ENCODE measurements around the gene RNF123. TPM values are rescaled to one million over a fixed set of nuclear protein-coding genes. Genes with fewer than 3 reads are reported as not detected.

Gene RNF123
- total RNA-seq, 1 donor from 2014 or later = 17.6 TPM

DNA sequence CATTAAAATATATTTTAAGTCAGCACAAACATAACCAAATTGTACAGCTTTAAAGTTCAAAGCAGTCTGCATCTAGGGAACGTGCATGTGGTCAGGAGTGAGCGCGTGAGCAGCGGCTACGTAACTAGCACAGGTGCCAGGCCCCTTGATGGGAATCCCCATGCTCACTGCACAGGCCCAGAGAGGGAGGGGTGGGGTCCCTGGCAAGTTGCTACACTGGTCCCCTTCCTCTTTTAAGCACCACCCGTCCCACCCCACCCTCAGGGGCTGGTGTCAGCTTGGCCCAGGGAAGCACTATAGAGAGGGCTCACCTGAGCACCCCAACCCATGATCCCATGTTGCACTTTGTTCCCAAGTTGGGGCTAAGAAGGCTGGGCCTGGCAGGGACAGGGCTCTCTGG lies 35.2 kb downstream of the RNF123 start:
- FAIRE-seq (no peak), DNase-seq (ENCODE audit: low read depth) (peak; percentile 18)
- peaks cover 16% of the 10 kb centered on the region for H3K36me3 ChIP-seq (ENCODE audit: control insufficient read depth, insufficient read depth, low read length)
- TF ChIP-seq, protein P1, sequence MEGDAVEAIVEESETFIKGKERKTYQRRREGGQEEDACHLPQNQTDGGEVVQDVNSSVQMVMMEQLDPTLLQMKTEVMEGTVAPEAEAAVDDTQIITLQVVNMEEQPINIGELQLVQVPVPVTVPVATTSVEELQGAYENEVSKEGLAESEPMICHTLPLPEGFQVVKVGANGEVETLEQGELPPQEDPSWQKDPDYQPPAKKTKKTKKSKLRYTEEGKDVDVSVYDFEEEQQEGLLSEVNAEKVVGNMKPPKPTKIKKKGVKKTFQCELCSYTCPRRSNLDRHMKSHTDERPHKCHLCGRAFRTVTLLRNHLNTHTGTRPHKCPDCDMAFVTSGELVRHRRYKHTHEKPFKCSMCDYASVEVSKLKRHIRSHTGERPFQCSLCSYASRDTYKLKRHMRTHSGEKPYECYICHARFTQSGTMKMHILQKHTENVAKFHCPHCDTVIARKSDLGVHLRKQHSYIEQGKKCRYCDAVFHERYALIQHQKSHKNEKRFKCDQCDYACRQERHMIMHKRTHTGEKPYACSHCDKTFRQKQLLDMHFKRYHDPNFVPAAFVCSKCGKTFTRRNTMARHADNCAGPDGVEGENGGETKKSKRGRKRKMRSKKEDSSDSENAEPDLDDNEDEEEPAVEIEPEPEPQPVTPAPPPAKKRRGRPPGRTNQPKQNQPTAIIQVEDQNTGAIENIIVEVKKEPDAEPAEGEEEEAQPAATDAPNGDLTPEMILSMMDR (IDR thresholded peaks at IDR 0.05; ENCODE audit: insufficient read depth, low read length, severe bottlenecking) = no peak
- H3K4me3 ChIP-seq (ENCODE audit: low read depth, low read length) = peak overlapping the region; percentile 86
- no peaks in the 10 kb centered on the region for H3K27me3 ChIP-seq (ENCODE audit: control insufficient read depth, insufficient read depth, low read length)

DNA sequence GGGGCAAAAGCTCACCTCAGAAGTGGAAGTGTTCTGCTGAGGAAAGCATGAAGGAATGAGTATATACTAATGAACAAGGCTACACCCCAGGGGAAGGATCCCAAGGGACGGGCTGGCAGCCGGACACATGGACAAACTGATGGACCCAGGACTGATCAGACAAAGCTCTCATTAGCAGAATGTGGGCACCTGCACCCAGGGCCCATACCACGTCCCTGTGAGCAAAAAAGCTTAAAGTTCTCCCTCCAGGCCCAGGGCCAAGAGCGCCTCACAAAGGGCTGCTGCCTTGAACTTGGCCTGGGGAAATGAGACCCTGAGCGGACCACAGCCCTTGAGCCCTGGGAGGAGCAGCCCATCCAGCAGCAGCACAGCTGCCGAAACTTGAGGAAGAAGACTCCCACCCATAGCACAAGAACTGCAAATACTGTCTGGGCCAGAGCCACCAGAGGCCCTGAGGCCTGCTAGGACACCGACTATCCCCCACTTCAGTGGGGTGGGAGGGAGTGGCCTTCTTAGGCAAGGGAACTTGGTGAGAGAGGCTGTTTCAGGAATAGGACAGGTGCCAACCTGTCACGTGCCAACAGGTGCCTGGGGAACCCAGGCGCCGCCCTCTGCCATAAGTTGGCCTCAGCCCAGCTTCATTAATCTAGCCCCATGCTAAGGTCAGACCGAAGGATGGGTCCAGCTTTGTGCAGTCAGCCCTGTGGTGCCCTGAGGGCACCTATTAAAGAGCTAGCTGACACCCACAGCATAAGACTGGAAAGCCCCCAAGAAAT lies 36.7 kb downstream of the RNF123 start:
- Histone ChIP-seq H3K36me3 (ENCODE audit: control insufficient read depth, insufficient read depth, low read length) (peaks cover 18% of the 10 kb centered on the region), H3K4me3 (ENCODE audit: low read depth, low read length) (no peak overlapping the region), H3K27me3 (ENCODE audit: control insufficient read depth, insufficient read depth, low read length) (no peaks in the 10 kb centered on the region)
- no peak for FAIRE-seq
- DNase-seq (ENCODE audit: low read depth) = no peak
- TF ChIP-seq, protein P1 (IDR thresholded peaks at IDR 0.05; ENCODE audit: insufficient read depth, low read length, severe bottlenecking) = no peak

DNA sequence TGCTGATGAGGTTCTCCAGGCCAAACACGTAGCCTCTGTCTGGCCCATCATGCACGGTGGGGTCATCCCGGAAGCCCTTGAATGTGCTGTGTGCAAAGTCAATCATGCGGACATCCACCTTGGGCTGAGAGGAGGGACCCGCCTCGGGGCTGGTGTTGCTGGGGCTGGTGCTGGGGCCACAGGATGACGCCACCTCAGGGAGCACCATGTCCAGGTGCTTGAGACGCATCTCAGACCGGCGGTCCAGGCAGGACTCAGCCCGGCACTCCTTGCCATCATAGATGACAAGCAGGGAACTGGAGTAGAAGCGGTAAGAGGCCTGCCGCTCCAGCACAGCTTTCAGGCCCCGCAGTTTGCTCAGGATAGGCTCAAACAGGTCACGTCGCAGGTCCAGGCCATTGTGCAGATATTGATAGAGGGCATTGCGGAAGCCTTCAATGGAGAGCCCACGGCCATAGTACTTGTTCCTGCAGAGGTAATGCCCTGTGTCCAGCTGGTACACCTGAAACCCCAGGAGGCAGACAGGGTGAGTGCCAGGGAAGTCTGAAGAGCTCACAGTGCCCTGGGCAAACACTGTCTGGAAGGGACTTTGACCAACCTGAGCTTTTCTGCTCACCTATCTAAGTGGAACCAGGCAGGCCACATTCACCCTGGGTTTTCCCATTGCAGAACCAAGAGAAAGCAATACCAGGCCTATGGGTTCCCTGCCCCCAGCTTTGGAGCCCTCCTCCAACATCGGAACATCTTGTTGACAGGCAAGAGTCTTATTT lies 38.0 kb downstream of the RNF123 start:
- DNase-seq (ENCODE audit: low read depth) (no peak), FAIRE-seq (no peak)
- no peaks in the 10 kb centered on the region for H3K27me3 ChIP-seq (ENCODE audit: control insufficient read depth, insufficient read depth, low read length)
- H3K4me3 ChIP-seq (ENCODE audit: low read depth, low read length) = no peak overlapping the region
- TF ChIP-seq, protein P1 (IDR thresholded peaks at IDR 0.05; ENCODE audit: insufficient read depth, low read length, severe bottlenecking) = no peak
- peaks cover 8% of the 10 kb centered on the region for H3K36me3 ChIP-seq (ENCODE audit: control insufficient read depth, insufficient read depth, low read length)

DNA sequence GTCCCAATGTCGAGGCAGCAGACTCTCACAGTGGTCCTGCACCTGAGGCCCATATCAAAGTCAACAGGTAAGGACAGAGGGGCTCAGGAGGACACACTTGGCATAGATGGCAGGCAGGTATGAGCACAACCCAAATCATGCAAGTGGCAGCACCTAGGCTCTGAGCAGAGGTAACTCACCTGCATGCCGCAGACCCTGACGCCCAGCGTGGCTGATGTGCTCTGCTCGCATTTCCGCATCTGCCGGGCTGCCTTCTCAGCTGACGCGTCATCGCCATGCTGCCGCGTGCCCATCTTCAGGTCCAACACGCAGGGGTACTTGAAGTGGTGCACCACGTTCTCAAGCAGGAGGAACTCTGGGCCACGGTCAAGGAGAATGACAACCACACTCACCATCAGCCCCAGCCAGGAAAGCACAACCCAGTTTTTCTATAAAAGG lies 38.6 kb downstream of the RNF123 start:
- Histone ChIP-seq H3K36me3 (ENCODE audit: control insufficient read depth, insufficient read depth, low read length) (peaks cover 10% of the 10 kb centered on the region), H3K4me3 (ENCODE audit: low read depth, low read length) (no peak overlapping the region), H3K27me3 (ENCODE audit: control insufficient read depth, insufficient read depth, low read length) (no peaks in the 10 kb centered on the region)
- TF ChIP-seq, protein P1 (IDR thresholded peaks at IDR 0.05; ENCODE audit: insufficient read depth, low read length, severe bottlenecking) = no peak
- FAIRE-seq (no peak), DNase-seq (ENCODE audit: low read depth) (no peak)

DNA sequence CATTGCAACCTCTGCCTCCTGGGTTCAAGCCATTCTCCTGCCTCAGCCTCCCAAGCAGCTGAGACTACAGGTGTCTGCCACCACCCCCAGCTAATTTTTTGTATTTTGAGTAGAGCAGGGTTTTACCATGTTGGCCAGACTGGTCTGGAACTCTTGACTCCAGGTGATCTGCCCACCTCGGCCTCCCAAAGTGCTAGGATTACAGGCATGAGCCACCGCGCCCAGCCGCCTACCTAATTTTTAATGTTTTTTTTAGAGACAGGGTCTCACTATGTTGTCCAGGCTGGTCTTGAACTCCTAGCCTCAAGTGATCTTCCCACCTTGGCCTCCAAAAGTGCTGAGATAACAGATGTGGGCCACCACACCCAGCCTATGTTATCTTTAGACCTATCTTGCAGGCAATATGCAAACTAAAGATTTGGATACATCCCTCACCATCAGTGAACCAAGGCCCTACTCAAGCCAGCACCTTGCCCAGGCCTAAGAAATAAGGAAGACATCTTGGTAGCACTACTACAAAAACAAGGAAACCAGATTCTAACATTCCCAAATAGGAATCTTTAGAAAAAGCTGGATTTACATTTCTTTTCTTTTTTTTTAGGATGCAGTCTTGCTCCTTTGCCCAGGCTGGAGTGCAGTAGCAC lies 40.7 kb downstream of the RNF123 start:
- FAIRE-seq = no peak
- no peaks in the 10 kb centered on the region for H3K27me3 ChIP-seq (ENCODE audit: control insufficient read depth, insufficient read depth, low read length)
- TF ChIP-seq, protein P1 (IDR thresholded peaks at IDR 0.05; ENCODE audit: insufficient read depth, low read length, severe bottlenecking) = no peak
- no peak for DNase-seq (ENCODE audit: low read depth)
- peaks cover 12% of the 10 kb centered on the region for H3K36me3 ChIP-seq (ENCODE audit: control insufficient read depth, insufficient read depth, low read length)
- H3K4me3 ChIP-seq (ENCODE audit: low read depth, low read length) = no peak overlapping the region
